ENCODE measurements around the gene GAS7.

The GAS7 gene

DNA sequence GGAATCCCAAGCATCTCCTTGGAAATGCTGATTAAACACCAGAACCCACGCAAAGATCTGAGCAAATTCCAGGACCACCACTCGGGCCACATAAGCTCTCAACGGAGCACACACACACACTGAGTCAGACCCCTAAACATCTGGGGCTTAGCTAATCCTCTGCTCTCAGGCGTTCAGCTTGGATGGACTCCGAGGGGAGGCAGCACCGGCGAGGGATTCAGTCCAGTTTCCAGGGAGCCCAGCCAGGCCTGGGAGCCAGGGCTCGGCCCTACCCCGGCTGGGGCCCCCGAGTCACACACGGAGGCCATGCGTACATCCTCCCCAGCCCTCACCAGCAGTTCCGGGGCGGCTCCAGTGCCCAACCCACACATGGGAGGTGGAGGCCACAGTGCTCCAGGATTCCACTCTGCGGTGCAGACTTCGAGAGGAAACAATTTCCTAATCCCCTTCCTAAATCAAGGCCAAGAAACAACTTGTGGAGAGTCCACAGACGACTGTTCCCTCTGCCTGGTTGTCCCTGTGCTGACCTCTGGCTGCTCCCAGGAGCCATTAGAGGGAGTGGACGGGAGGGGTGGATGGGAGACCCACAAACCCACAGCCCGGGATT lies 70.5 kb downstream of the GAS7 start:
- TF ChIP-seq, protein P1, sequence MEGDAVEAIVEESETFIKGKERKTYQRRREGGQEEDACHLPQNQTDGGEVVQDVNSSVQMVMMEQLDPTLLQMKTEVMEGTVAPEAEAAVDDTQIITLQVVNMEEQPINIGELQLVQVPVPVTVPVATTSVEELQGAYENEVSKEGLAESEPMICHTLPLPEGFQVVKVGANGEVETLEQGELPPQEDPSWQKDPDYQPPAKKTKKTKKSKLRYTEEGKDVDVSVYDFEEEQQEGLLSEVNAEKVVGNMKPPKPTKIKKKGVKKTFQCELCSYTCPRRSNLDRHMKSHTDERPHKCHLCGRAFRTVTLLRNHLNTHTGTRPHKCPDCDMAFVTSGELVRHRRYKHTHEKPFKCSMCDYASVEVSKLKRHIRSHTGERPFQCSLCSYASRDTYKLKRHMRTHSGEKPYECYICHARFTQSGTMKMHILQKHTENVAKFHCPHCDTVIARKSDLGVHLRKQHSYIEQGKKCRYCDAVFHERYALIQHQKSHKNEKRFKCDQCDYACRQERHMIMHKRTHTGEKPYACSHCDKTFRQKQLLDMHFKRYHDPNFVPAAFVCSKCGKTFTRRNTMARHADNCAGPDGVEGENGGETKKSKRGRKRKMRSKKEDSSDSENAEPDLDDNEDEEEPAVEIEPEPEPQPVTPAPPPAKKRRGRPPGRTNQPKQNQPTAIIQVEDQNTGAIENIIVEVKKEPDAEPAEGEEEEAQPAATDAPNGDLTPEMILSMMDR (IDR thresholded peaks at IDR 0.05) = no peak

DNA sequence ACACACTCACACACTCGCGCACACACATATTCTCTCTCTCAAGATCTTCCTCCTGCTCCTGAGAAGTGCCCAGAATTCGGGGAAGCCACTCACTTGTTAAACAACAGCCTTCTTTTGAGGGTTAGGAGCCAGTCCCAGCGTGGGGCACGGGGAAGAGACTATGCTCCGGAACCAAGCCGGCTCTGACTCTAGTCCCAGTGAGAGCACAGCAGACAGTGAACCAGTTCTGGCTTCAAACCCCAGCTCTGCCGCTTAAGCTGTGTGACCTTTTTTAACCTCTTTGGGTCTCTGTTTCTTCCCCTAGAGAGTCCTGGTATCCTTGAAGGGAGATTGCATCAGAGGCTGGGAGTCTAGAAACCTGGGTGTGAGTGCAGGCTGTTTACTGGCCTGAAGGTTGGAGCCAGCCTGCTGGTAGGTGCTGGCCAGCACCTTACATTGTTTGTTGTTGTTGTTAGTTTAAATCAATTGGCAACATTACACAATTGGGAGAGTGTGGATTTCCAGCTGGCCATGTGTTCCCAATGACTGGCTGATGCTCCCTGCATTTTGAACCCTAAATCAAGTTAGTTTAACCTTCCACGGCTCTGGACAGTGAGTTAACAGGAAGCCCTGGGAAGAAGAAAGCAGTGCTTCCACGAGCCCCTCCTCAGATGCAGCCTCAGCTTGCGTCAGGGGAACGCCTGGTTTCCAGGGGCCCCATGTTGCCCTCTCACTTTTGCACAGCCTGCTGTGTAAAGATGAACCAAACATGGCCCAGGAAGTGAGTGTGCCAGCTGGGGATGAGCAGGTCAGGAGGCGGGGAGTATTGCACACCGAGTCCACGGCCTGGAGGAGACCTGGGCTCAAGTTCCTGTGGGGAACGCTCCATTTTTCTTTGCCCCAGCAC lies 71.5 kb downstream of the GAS7 start:
- TF ChIP-seq, protein P1 (IDR thresholded peaks at IDR 0.05) = no peak

DNA sequence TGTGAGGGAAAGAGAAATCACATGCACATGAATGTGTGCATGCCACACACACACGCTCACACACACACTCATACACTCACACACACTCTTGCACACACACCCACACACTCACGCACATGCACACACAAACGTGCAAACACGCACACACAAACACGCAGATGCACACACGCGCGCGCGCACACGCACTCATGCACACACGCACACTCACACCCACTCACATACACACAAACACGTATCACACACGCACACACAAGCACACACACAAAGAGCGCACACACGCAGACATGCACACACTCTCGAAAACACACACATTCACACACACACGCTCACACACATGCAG lies 72.2 kb downstream of the GAS7 start:
- TF ChIP-seq, protein P1 (IDR thresholded peaks at IDR 0.05) = no peak

DNA sequence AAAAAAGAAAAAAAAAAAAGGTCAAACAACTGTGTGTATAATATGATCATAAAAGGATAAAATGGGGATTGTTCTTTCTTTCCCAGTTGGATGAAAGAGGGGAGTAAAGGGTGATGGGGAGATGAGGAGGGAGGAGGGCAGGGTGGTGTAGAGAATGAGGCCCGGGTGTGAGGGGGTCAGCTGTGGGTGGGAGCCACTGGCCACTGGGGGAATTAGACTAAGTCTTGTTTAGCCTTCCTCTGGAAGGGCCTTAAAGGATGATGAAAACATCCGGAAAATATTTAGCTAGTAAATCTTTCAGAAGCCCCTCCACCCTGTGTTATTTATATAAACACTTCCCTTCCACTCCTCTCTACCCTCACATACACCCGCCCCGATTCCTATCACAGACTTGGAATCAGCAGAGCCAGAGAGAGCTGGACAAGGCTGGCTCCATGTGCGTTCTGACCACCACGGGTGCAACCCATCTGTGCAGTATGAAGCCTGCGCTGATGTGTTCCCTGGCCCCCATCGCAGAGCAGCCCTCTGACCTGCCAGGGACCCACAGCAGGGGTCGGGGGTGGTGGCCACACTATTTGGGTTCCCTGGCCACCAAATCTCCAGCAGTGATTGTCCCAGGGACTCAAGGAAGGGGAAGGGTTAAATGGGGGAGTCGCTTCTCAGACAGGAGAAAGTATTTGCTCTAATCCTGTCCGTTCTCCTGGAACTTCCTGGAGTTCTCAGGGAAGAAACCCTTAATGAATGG lies 72.7 kb downstream of the GAS7 start:
- TF ChIP-seq, protein P1 (IDR thresholded peaks at IDR 0.05) = no peak

DNA sequence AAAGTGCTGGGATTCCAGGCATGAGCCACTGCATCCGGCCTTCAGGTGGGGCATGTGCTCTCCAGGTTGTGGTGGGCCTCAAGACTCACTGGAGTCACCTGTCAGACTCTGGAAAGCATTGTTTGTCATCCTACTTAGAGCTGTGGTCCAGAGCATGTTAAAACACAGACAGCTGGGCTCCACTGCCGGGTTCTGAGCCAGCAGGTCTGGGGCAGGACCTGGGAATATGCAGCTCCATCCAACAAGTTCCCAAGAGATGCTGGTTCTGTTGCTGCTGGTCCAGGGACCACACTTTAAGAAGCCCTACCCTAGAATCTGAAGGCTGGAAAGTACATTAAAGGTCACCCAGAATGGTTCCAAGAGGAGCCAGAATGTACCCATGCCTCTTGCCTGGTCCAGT lies 75.3 kb downstream of the GAS7 start:
- TF ChIP-seq, protein P1 (IDR thresholded peaks at IDR 0.05) = no peak

DNA sequence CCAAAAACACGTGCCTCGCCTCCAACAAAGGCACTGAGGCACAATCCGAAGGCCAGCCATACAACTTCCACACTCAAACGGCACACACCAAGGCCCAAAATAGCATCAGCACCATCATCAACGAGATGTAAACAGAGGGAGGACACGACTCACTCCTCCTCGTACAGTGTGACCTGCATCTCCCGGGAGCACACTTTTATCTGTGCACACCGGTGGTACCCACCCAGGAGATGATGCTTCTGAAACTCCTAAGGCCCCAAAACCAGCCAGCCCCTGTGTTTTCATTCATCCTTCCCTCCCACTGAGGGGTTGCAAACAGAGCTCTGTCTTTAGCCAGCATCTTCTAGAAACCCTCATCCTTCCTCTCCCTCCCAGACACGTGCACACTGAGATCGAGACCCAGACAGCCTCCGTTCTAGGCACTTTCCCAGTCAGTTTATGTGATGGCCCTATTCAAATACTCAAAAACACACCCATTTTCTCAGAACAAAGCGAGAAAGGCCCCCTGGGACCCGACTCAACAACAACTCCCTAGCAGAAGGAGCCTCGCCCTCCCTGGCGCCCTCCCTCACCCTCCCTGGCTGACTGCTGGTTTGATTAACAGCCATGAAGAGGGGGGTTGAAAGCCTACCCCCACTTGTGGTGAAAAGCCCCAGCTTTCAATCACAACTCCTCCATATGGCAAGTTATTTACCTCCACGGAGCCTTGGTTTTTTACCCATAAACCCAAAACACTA lies 76.3 kb downstream of the GAS7 start:
- TF ChIP-seq, protein P1 (IDR thresholded peaks at IDR 0.05) = no peak

DNA sequence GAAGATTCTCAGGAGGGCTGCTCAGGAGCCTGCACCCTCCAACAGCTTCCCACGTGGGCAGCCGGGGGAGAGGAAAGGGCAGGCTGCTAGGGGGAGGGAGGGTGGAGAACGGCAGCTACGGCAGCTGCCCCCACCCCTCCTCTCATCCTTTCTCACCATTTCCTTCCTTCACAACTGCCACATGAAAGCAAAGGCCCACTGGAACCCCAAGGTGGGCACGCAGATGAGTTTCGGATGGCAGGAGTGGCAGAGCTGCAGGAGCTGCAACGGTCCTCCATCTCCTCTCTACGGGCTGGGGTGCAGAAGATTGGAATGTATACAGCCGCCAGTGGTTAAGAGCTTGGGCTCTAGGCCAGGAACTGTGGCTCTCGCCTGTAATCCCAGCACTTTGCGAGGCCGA lies 77.7 kb downstream of the GAS7 start:
- TF ChIP-seq, protein P1 (IDR thresholded peaks at IDR 0.05) = no peak
